Measurements from ENCODE around the gene SPTB. TPM values are rescaled to one million over a fixed set of nuclear protein-coding genes. Genes with fewer than 3 reads are reported as not detected.

SPTB gene
- total RNA-seq, 1 experiment from 2014 or later, result 2.3 TPM

GRCh38 chr14:64734990-64735389 lies 144.7 kb downstream of the SPTB start:
- no peaks in the 10 kb centered on the region for H3K23me2 ChIP-seq (ENCODE audit: insufficient read length, low read depth, low read length, poor library complexity, severe bottlenecking)
- Mint-ChIP-seq H3K27me3 (ENCODE audit: low read depth) (no peaks in the 10 kb centered on the region), H3K36me3 (ENCODE audit: insufficient read depth in 1 of 3, low read depth in 3 of 3) (peaks cover 26 to 55% (median 47%) of the 10 kb centered on the region in 3 experiments; a peak in 6 of 7 replicates), H3K4me3 (no peak overlapping the region), H3K27ac (0 out of 7 replicates have a peak overlapping the region, but pooled peaks of 1 of the 3 experiments have one; percentile 11), H3K9me3 (no peaks in the 10 kb centered on the region), H3K4me1 (peaks cover 17 to 21% of the 10 kb centered on the region in 2 experiments; a peak in 3 of 4 replicates)
- no peaks in the 10 kb centered on the region for H3K79me2 ChIP-seq (ENCODE audit: insufficient read depth, low read length)
- no peak overlapping the region for H2BK15ac ChIP-seq (ENCODE audit: low read depth, low read length)
- H3K14ac ChIP-seq (ENCODE audit: insufficient read depth, low read length), result no peak overlapping the region
- H3K27ac ChIP-seq (ENCODE audit: insufficient read length, low read depth, low read length), result no peak overlapping the region
- no peak overlapping the region for H3K23ac ChIP-seq (ENCODE audit: insufficient read length, low read depth, low read length)
- H3K4me1 ChIP-seq (ENCODE audit: insufficient read depth, low read length), result no peaks in the 10 kb centered on the region; the same call in 1 of the 2 replicates
- no peak overlapping the region for H2BK20ac ChIP-seq (ENCODE audit: low read depth, low read length, poor library complexity, severe bottlenecking)
- H3K4ac ChIP-seq (ENCODE audit: low read depth, low read length), result no peak overlapping the region
- no peak overlapping the region for H3K18ac ChIP-seq (ENCODE audit: insufficient read length, low read depth, low read length)
- no peak overlapping the region for H4K5ac ChIP-seq (ENCODE audit: insufficient read length, low read depth, low read length)
- no peaks in the 10 kb centered on the region for H4K20me1 ChIP-seq (ENCODE audit: control insufficient read depth, insufficient read depth, insufficient read length)
- H2BK5ac ChIP-seq (ENCODE audit: insufficient read length, low read length), result no peak overlapping the region
- no peak overlapping the region for H2BK12ac ChIP-seq (ENCODE audit: insufficient read length, low read depth, low read length)
- H3T11ph ChIP-seq (ENCODE audit: low read length), result no peak overlapping the region
- no peak overlapping the region for H3K56ac ChIP-seq (ENCODE audit: insufficient read length, low read depth, low read length)
- H3K4me2 ChIP-seq (ENCODE audit: insufficient read depth, insufficient read length, low read length), result no peak overlapping the region
- no peak overlapping the region for H4K91ac ChIP-seq (ENCODE audit: insufficient read length, low read depth, low read length)
- WGBS (ENCODE audit: extremely low coverage, insufficient read length, low lambda C conversion rate), result no CpG with 5 or more reads among the region's 6 CpGs
- no peak for DNase-seq
- H4K8ac ChIP-seq (replicated peaks; ENCODE audit: insufficient read length, low read depth, low read length), result no peak overlapping the region
- H3K9ac ChIP-seq (ENCODE audit: extremely low read depth, insufficient read length, low read length), result no peak overlapping the region
- no peak overlapping the region for H2AFZ ChIP-seq (ENCODE audit: low read length)
- no peak for TF ChIP-seq CTCF (conservative IDR thresholded peaks at IDR 0.05)
- no peaks in the 10 kb centered on the region for H3K27me3 ChIP-seq (ENCODE audit: insufficient read depth, low read length)
- no peaks in the 10 kb centered on the region for H3K79me1 ChIP-seq (ENCODE audit: insufficient read depth, low read depth, low read length, poor library complexity, severe bottlenecking)
- no peak overlapping the region for H2AK5ac ChIP-seq (ENCODE audit: insufficient read length, low read length)
- H3K9me3 ChIP-seq (ENCODE audit: control insufficient read depth, low read depth, low read length), result no peaks in the 10 kb centered on the region
- H2BK120ac ChIP-seq (ENCODE audit: low read depth, low read length, poor library complexity, severe bottlenecking), result no peak overlapping the region
